KMS-11 (cell line): ENCODE measurements around the gene LRRC58.

Experiments used
- H2AFZ ChIP-seq: fragments of 200-600 bp; sonication (generic); 2 replicates; pipeline ENCODE4 v1.6.1; 2016; ENCODE audit warnings: antibody characterized with exemption, mixed run types, low read depth
- H3K27ac ChIP-seq: fragments of 200-600 bp; sonication (generic); 2 replicates; pipeline ENCODE4 v1.6.1; 2016; ENCODE audit warnings: mild to moderate bottlenecking, mixed run types
- H3K27me3 ChIP-seq: fragments of 200-600 bp; sonication (generic); 2 replicates; pipeline ENCODE4 v1.6.1; 2017; ENCODE audit warnings: mild to moderate bottlenecking, low read depth, mixed run types, moderate library complexity; ENCODE audit not compliant: insufficient read depth
- H3K36me3 ChIP-seq: fragments of 200-600 bp; sonication (generic); 2 replicates; pipeline ENCODE4 v1.6.1; 2017; ENCODE audit warnings: mild to moderate bottlenecking, mixed run types; ENCODE audit not compliant: insufficient read depth
- H3K4me1 ChIP-seq: fragments of 200-600 bp; sonication (generic); 2 replicates; pipeline ENCODE4 v1.6.1; 2016; ENCODE audit warnings: mild to moderate bottlenecking, low read depth, mixed run types; ENCODE audit not compliant: poor library complexity, severe bottlenecking
- H3K4me2 ChIP-seq: fragments of 200-600 bp; sonication (generic); 2 replicates; pipeline ENCODE4 v1.7.0; 2016; ENCODE audit warnings: mild to moderate bottlenecking, mixed run types
- H3K4me3 ChIP-seq: fragments of 200-600 bp; sonication (generic); IDR thresholded peaks from 2 replicates; pipeline ENCODE4 v1.6.1; 2017; ENCODE audit warnings: low read depth, low read length, mixed read lengths; ENCODE audit not compliant: insufficient read depth
- H3K79me2 ChIP-seq: fragments of 200-600 bp; sonication (generic); 2 replicates; pipeline ENCODE4 v1.6.1; 2016; ENCODE audit warnings: low read depth, mixed run types; ENCODE audit not compliant: insufficient read depth
- H3K9ac ChIP-seq: fragments of 200-600 bp; sonication (generic); 2 replicates; pipeline ENCODE4 v1.6.1; 2016; ENCODE audit warnings: mild to moderate bottlenecking, mixed run types
- H4K20me1 ChIP-seq: fragments of 200-600 bp; sonication (generic); 2 replicates; pipeline ENCODE4 v1.6.1; 2016; ENCODE audit warnings: mild to moderate bottlenecking, mixed run types; ENCODE audit not compliant: insufficient read depth
- TF ChIP-seq, protein P1 (sequence below): fragments of 200-600 bp; sonication (generic); conservative IDR thresholded peaks from 2 replicates; pipeline ENCODE4 v1.6.1; 2017; ENCODE audit warnings: low read depth, mild to moderate bottlenecking, antibody characterized with exemption, low read length, moderate library complexity, mixed read lengths

The LRRC58 gene

DNA sequence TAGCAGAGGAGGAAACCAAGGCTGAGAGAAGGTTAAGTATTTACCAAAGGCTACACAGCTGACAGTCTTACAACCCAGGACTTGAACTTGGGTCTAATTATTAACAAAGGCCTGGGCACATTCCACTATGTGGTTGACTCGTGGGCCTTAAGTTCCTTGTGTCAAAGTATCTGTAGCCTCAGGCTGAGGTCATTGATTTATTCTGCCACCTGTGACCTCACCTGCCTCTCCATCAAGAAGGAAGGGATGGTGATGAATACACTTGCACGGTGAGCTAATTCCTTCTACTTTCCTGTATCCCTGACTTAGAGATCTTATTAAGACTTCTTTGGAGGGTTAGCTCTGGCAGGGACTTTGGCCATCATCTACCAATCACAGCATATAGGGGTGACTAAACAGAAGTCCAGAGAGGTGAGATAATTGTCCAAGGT is 19.9 kb upstream of the LRRC58 start:
- Histone ChIP-seq H3K4me2 (no peak overlapping the region), H3K36me3 (no peaks in the 10 kb centered on the region), H3K79me2 (no peaks in the 10 kb centered on the region), H4K20me1 (no peaks in the 10 kb centered on the region), H3K27ac (no peak overlapping the region), H2AFZ (no peak overlapping the region), H3K9ac (no peak overlapping the region), H3K4me1 (no peaks in the 10 kb centered on the region), H3K4me3 (no peak overlapping the region), H3K27me3 (no peaks in the 10 kb centered on the region; the same call in 1 of the 2 replicates)
- TF ChIP-seq, protein P1, sequence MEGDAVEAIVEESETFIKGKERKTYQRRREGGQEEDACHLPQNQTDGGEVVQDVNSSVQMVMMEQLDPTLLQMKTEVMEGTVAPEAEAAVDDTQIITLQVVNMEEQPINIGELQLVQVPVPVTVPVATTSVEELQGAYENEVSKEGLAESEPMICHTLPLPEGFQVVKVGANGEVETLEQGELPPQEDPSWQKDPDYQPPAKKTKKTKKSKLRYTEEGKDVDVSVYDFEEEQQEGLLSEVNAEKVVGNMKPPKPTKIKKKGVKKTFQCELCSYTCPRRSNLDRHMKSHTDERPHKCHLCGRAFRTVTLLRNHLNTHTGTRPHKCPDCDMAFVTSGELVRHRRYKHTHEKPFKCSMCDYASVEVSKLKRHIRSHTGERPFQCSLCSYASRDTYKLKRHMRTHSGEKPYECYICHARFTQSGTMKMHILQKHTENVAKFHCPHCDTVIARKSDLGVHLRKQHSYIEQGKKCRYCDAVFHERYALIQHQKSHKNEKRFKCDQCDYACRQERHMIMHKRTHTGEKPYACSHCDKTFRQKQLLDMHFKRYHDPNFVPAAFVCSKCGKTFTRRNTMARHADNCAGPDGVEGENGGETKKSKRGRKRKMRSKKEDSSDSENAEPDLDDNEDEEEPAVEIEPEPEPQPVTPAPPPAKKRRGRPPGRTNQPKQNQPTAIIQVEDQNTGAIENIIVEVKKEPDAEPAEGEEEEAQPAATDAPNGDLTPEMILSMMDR = no peak

DNA sequence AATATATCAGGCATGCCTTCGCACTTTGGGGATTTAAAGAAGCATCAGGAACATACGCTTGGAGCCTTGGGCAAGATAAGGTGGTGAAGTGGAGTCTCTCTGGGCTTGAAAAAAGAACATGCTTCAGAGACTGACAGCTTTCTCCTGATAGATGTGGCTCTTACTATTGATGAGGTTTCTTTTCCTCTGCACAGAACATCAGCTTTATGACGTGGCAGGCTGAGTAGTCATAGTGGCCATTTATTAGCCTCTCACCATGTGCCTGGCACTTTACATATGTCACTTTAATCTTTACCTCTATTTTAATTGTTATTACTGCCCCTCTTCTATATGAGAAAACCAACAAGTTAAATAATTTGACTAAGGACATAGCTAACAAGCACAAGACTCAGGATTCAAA is 19.0 kb upstream of the LRRC58 start:
- H2AFZ ChIP-seq = no peak overlapping the region
- no peaks in the 10 kb centered on the region; the same call in 1 of the 2 replicates for H3K27me3 ChIP-seq
- no peaks in the 10 kb centered on the region for H4K20me1 ChIP-seq
- H3K4me3 ChIP-seq = no peak overlapping the region
- TF ChIP-seq, protein P1 = no peak
- no peaks in the 10 kb centered on the region for H3K79me2 ChIP-seq
- no peaks in the 10 kb centered on the region for H3K4me1 ChIP-seq
- H3K9ac ChIP-seq = no peak overlapping the region
- H3K36me3 ChIP-seq = no peaks in the 10 kb centered on the region
- H3K27ac ChIP-seq = no peak overlapping the region
- no peak overlapping the region for H3K4me2 ChIP-seq

- Histone ChIP-seq H3K4me3 (no peak overlapping the region), H4K20me1 (no peaks in the 10 kb centered on the region), H3K4me1 (no peaks in the 10 kb centered on the region), H2AFZ (no peak overlapping the region), H3K9ac (no peak overlapping the region), H3K36me3 (no peaks in the 10 kb centered on the region), H3K4me2 (no peak overlapping the region), H3K79me2 (no peaks in the 10 kb centered on the region), H3K27me3 (no peaks in the 10 kb centered on the region), H3K27ac (no peak overlapping the region)
- TF ChIP-seq, protein P1 = no peak
Measured at GRCh38 chr3:120364821-120365220, 15.7 kb upstream of the LRRC58 start.

DNA sequence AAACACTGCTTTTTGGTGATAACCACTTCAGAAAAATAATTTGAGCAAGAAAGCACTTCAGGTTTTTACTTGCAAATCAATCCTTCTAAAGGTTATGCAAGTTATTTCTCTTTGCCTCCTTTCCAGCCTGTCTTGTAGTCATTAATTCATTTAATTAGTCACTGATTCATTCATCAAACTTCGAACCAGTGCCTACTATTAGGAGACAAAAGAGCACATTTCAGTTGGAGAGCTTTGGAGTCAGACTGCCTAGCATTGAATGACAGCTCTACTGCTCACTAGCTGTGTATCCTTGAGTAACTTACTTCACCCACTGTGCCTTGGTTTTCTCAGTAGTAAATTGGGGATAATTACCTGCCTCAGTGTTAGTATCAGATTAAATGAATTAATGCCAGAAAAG is 14.9 kb upstream of the LRRC58 start:
- H3K4me2 ChIP-seq = no peak overlapping the region
- no peak overlapping the region for H2AFZ ChIP-seq
- H4K20me1 ChIP-seq = no peaks in the 10 kb centered on the region
- H3K79me2 ChIP-seq = no peaks in the 10 kb centered on the region
- no peak overlapping the region for H3K27ac ChIP-seq
- no peak overlapping the region for H3K9ac ChIP-seq
- no peak overlapping the region for H3K4me3 ChIP-seq
- H3K36me3 ChIP-seq = no peaks in the 10 kb centered on the region
- no peaks in the 10 kb centered on the region for H3K27me3 ChIP-seq
- no peaks in the 10 kb centered on the region for H3K4me1 ChIP-seq
- TF ChIP-seq, protein P1 = no peak

- Histone ChIP-seq H3K36me3 (no peaks in the 10 kb centered on the region), H2AFZ (no peak overlapping the region), H3K4me3 (no peak overlapping the region), H3K27ac (no peak overlapping the region), H3K27me3 (no peaks in the 10 kb centered on the region), H3K4me2 (no peak overlapping the region), H3K79me2 (no peaks in the 10 kb centered on the region), H3K9ac (no peak overlapping the region), H4K20me1 (no peaks in the 10 kb centered on the region), H3K4me1 (no peaks in the 10 kb centered on the region)
- TF ChIP-seq, protein P1 = no peak
Measured at GRCh38 chr3:120357807-120358206, 8.7 kb upstream of the LRRC58 start.
